GM19455 (cell line): Measurements from ENCODE around the gene ACSM4.
A peak's percentile ranks its signal among the peaks of the same experiment; 100 is the strongest.
"Not testable (repeated sequence)": the region's sequence is repeated elsewhere in the genome, so short reads cannot be mapped to it uniquely, and the experiment has no call there.

ENCODE experiments used
- ATAC-seq: cut with Tn5 transposase; IDR thresholded peaks from one replicate; pipeline ENCODE4 v1.9.1; 2021; ENCODE audit not compliant: unreplicated experiment

Gene ACSM4, protein sequence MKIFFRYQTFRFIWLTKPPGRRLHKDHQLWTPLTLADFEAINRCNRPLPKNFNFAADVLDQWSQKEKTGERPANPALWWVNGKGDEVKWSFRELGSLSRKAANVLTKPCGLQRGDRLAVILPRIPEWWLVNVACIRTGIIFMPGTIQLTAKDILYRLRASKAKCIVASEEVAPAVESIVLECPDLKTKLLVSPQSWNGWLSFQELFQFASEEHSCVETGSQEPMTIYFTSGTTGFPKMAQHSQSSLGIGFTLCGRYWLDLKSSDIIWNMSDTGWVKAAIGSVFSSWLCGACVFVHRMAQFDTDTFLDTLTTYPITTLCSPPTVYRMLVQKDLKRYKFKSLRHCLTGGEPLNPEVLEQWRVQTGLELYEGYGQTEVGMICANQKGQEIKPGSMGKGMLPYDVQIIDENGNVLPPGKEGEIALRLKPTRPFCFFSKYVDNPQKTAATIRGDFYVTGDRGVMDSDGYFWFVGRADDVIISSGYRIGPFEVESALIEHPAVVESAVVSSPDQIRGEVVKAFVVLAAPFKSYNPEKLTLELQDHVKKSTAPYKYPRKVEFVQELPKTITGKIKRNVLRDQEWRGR

DNA sequence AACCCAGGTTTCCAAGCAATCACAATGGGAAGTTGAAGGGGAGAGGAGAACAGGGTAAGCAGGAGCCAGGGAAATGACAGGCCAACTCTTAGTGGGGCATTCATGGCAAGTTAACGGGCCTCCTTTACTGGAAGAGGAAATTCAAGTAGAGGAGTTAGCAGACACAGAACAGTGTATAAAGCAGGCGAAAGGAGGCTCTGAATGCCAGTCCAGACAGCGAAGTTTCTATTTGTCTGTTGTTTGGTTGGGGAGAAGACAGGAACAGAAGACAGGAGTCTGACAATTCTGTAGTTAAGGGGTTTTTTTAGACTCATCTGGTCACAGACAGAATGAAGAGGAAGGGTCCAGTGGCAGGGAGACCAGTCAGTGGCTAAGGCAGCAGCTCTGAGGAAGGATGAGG lies at the start of gene ACSM4:
TSS of gene ACSM4 (plus strand) at position 301 of the 400 bp plus-strand sequence. CDS start 260 bp downstream, outside the sequence.
- no peak for ATAC-seq

DNA sequence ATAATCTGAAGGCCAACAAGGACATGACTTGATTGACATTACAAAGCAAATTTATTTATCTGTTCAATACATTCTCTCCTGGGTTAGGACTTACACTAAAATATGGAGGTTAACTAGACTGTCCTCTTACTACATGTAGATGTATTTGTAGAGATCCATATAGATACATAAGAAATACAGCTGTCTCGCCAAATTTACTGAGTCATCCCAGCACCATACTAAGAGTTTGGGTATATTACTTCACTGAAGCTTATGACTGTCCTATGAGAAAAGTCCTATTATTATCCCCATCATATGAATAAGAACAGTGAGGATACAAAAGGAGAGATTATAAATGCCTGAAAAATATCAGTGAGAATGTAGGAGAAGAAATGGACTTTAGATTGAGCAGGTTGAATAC lies 44.8 kb upstream of the ACSM4 start:
- ATAC-seq = no peak

DNA sequence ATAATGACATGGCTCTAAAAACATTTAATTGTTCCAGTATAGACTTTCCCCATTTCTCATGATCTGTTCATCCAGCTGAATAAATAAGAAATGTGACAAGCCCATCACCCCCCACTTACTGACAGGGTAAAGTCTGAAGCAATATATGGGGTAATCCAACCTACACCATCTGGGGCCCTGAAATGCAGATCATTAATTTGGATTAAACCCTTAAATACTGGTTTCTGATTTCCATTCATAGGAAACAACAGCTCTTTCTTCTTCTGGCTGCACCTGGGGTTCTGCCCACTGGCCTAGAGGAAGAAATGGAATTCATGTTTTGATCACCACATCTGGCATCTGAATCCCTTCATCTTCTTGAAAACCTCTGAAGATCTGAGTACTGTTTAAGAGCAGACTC lies 39.3 kb upstream of the ACSM4 start:
- no peak for ATAC-seq

DNA sequence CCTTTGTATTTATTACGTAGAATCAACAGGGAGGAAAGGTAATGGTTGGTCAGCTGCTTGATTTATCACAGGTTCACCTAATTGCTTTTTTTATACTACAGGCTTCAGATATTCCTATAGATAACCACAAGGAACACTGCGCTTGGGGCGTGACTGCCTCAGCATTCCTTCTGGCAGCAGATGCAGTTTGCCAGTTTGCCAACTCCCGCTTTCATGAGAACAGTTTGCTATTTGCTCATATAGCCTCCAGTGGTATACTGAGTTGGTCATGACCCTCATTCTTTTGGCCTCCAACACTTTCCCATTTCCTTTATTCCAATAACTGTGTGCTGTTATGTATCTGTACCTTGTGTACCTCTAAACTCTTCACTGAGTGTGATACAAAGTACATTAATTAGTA lies 38.6 kb upstream of the ACSM4 start:
- ATAC-seq = no peak

DNA sequence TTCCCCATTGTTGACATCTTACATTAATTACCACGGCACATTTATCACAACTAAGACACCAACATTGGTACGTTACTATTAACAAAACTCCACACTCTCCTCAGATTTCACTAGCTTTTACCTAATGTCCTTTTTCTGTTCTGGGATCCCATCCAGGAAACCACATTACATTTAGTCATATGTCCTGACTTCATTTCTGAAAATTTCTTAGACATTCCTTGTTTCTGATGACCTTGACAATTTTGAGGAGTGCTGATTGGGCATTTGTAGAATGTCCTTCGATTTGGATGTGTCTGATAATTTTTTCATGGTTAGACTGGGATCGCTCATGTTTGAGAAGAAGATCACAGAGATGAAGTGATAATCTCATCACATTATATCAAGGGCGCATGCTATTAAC lies 34.6 kb upstream of the ACSM4 start:
- ATAC-seq = no peak

DNA sequence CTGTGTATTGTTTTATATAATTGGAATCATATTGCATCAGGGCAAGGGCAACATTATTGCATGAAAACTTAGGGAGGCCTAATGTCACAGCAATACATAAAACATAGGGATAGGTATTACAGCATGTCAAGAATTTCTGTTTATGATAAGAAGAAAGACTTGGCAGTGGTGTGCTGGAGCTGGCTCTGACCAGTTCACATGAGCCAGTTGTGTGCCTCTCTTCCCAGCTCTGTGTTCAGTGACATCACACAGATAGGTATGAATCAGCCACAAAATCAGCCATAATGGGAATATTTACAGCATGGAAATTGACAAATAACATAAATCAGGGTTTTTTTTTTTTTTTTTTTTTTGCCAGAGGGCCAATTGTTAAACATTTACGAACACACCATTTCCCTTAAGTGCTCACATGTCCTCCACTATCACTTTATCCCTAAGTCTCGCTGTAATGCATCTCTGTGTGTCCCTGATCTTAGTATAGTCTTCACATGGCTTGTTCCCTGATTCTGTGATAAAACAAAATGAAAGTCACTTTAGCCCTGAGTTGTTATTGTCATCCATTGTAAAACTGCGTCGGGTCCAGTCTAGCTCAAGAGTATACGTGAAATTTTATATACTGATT lies 31.9 kb upstream of the ACSM4 start:
- no peak for ATAC-seq

DNA sequence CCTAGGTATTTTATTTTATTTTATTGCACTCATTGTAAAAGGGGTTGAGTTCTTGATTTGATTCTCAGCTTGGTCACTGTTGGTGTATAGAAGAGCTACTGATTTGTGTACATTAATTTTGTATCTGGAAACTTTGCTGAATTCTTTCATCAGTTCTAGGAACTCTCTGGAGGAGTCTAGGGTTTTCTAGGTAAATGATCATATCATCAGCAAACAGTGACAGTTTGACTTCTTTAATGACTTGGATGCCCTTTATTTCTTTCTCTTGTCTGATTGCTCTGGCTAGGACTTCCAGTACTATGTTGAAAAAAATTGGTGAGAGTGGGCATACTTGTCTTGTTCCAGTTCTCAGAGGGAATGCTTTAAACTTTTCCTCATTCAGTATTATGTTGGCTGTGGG lies 28.4 kb upstream of the ACSM4 start:
- ATAC-seq = not testable (repeated sequence)

DNA sequence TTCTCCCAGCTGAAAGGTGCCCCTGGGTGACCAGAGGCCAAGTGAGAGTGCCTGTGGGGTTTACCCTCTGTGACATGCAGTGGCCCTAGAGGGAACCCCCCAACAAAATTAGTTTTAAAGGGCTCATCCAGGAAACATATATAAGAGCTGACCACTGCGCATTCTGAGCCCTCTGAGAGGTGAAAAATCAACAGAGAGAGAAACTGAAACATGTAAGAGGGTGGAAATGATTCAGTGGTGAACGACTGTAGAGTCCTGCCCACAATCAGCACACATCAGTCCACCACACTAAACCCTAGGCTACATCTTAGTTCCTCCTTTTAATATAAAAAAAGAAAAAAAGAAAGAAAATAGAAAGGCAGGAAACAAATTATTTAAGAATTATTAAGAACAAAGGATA lies 21.0 kb upstream of the ACSM4 start:
- peak; percentile 64 for ATAC-seq

DNA sequence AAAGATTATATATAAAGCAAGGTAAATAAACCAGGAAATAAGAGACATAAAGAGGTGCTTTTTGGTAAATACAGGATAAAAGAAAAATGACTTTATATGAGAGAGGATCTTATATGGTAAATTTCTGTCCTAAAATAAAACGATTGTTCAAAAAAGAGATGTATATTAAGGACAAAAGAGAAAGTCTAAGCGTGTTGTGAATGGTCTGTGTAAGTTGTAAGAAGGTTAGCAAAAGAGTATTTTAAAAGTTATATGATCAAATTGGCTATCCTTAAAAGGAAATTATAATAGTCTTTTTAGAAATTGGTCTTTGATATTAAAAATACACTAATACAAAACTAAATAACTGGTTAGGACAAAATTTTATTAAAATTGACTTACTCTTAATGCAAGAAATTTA lies 14.1 kb upstream of the ACSM4 start:
- ATAC-seq = no peak

DNA sequence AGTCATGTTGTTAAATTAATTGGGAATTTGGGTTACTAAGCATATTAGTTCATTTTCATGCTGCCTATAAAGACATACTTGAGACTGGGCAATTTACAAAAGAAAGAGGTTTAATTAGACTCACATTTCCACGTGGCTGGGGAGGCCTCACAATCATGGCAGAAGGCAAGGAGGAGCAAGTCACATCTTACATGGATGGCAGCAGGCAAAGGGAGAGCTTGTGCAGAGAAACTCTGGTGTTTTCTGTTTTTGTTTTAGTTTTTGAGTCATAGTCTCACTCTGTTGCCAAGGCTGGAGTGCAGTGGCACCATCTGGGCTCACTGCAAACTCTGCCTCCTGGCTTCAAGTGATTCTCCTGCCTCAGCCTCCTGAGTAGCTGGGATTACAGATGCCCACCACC lies 13.3 kb upstream of the ACSM4 start:
- ATAC-seq = not testable (repeated sequence)

DNA sequence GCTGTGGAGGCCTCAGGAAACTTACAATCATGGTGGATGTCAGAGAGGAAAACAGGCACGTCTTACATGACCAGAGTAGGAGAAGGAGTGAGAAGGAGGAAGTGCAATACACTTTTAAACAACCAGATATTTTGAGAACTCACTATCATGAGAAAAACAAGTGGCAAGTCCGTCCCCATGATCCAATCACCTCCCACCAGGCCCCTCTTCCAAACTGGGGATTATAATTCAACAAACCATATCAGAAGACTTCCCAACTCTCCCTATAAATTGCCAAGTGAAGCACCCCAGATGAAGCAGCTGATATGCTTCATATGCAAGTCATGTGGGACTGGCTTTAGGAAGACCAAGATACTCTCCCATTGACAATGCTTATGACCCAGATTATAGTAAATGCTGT lies 11.6 kb upstream of the ACSM4 start:
- ATAC-seq = no peak

DNA sequence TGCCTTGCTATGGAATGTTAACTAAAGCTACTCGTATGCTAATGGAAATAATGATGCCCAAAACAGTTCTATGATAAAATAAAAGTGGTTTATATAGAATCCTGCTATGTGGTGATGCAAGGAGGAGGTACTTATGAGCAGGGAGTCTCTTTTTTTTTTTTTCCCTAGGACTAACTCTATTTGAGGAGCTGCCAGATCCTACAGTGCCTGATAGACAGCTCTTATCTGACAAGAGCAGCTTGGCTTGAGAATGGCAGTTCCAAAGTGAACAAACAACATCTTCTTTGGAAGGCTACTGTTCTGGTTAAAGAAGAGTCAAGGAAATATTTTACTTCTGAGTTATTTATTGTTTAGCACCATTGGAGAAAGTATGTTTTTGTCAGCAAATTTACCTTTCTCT lies 10.2 kb upstream of the ACSM4 start:
- ATAC-seq = no peak

DNA sequence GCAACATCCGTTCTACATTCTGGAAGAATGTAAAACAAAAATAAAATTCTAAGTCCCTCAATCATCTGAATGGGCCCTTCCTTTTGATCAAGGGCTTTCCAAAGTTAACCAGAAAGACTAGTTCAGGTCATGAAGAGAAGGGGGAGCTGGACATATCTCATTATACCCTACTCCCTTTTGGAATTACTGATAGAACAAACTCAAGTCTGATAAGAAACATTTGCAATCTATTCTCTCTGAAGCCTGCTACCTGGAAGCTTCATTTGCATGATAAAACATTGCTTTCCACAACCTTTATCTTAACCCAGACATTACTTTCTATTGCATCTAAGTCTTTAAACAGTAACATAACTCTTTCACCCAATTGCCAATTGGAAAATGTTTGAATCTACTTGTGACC lies 8.3 kb upstream of the ACSM4 start:
- ATAC-seq = no peak

DNA sequence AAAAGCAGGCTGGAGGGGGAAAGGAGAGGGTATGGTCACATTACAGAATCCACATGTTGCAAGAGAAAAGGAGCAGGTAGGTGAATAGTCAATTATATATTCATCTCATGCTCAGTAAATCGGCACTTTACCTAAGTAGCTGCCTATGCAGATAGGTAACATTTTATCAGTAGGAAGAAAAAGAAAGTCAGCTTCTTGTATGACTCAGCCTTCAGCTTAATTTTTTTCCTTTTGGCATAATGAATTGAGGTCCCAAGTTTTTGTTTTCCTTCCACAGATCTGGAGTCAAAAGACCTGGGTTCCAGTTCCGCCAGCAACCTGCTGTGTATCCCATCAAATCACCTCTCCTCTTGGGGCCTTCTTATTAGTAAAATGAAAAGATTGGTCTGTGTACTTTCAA lies 6.0 kb upstream of the ACSM4 start:
- ATAC-seq = no peak

DNA sequence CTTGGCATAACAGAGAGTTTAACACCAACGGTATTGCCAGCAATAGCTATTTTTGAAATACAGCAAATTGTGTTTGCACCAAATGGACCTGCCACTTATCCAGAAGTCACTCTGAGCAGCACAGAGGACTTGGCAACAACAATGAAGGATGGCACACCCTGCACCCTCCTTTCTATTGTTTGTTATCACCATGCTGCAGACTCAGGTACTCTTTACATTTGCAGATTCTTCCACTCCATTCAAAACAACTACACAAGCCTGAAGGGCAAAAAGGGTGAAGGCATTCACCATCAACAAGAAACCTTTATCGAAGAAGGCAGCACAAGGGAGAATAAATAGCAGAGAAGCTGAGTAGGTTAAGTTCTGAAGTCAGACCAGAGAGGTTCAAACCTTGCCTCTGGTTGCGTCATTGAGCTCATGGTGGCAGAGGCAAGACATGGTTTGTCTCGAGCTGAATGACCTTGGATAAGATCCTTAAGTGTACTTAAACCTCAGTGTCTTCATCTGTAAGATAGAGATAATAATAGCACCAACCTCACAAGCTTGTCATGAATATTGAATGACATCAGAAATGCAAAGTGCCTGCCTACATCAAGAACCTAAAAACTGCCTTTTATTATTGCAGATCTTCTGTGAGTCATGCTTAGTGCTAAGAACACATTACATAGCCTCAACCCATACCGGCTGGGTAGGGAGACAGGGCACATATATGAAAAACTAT lies 1.4 kb upstream of the ACSM4 start:
- no peak for ATAC-seq

DNA sequence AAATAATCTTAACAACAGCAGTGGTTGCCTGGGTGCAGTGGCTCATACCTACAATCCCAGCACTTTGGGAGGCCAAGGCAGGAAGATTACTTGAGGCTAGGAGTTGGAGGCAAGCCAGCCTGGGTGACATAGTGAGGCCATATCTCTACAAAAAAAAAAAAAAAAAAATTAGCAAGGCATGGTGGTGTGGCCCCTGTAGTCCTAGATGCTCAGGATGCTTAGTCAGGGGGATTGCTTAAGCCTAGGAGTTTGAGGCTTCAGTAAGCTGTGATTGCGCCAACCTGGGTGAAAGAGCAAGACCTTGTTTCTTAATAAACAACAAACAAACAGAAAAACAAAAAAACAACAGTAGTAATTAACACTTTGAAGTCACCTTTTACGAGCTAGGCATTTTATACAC lies 642 bp upstream of the ACSM4 start:
- no peak for ATAC-seq

DNA sequence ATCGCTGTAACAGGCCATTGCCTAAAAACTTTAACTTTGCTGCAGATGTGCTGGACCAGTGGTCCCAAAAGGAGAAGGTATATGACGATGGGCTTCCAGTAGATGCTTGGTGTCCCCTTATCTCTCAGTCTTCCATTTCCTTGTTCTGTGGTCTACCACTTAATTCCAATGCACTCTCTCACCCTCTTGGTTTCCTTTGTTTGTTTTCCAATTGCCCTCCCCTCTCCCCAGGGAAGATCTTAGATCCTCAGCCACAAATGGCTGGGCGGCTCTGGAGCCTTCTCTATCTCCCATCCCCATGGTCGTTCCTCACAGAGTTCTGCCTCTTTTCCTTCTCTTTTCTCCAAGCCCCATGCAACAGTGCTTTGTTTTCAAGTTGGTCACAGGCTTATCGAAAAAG lies 584 bp downstream of the ACSM4 start:
- ATAC-seq = no peak

DNA sequence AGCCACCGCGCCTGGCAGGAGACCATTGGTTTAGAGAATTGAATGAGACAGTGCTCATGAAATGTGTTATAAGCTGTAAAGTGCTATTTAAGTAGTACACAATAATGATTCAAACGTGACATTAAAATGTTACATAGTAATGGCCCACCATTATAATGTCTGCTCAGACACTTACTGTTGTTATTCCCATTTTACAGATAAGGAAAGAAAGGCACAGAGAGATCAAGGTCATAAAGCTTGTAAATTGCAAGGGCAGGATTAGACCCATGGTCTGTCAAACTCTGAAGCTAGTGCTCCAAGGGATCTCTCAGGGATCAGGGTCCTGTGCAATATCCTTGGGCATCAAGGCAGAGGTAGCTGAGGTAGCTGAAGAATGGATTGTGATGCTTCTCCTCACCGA lies 6.2 kb downstream of the ACSM4 start:
- no peak for ATAC-seq

DNA sequence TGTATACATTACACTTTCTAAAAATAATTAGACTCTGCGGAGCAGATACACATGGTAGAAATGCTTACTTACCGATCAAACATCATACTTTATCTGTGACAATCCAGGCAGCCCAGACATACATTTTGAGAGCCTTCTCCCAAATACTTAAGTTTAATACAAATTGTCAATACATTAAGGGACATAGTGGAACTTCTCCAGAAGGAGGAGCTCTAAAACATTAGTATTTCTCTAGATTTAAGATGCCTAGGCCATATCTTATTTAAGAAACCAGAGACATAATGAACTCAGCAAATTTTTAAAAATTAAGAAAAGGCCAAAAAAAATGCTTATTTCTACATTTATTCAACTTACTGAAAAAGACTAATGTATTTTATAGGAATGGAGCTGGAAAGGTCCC lies 16.1 kb downstream of the ACSM4 start:
- ATAC-seq = no peak

DNA sequence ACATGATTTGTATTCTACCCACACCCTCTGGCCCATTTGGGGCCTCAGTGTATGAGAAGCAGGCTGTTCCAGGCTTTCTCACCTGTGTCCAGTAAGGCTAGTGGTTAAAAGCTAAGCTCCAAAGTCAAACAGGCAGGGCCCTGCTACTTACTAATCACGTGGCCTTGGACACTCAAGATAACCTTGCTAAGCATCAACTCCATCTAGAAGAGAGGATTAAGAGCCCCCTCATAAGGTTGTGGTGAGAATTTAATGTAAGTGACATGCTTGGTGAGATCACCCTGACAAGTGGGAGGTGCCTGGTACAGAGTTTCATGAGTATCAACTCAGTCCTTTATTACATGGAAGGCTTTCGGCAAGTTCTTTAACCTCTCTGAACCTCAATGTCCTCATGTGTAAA lies 17.8 kb downstream of the ACSM4 start:
- no peak for ATAC-seq

DNA sequence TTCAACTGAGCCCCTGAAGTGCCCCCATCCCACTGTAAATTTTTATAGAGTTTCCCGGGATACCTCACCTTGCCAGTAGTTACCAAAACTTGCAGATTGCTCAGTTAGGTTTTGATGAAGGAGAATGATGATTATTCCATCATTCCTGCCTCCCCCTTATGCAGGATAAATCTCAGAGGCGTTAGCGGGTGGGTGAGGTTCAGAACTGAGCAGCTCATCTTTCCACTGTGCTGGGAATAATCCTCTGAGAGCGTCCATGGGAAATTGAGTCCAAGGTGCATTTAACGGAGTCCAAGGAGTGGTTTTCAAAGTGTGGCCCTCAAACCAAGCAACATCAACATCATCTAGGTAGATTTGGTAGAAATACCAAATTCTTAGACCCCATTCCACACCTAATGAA lies 18.7 kb downstream of the ACSM4 start:
- no peak for ATAC-seq

DNA sequence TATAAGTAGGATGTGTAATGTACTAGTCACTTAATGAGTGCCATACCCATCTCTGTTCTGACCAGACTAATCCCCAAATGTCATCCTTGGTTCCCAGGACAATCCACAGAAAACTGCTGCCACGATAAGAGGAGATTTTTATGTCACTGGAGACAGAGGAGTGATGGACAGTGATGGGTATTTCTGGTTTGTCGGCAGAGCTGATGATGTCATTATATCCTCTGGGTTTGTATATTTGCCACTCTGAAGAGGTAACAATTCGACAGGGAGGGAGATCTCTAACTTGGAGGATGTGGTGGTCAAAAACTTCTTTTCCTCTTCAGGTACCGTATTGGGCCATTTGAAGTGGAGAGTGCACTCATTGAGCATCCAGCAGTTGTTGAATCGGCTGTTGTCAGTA lies 20.3 kb downstream of the ACSM4 start:
- no peak for ATAC-seq
